ENCODE data around the gene MAEA. TPM values are rescaled to one million over a fixed set of nuclear protein-coding genes. Genes with fewer than 3 reads are reported as not detected.

MAEA gene
- total RNA-seq, 1 donor from 2014 or later: 103 TPM

DNA sequence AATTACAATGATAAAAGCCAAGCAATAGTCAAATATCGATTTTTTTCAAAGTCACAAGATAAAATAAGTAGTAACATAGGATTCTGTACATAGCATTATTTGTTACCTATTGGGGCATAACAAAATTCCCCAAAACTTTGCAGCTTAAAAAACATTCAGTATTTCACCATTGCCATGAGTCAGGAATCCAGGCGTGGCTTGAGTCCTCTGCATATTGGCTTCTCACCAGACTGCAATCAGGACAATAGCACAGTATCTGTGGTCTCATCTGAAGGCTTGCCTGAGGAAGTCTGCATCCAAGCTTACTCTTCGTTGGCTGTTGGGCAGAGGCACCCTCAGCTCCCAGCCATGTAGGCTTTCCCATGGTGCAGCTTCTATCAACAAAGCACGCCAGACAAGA lies 34.5 kb upstream of the MAEA start:
- no peak overlapping the region for H3K27ac ChIP-seq

GRCh38 chr4:1255699-1256098 lies 34.0 kb upstream of the MAEA start:
- no peak for DNase-seq (ENCODE audit: extremely low spot score in 2 of 2)
- Histone ChIP-seq H3K27me3 (no peaks in the 10 kb centered on the region), H3K36me3 (no peaks in the 10 kb centered on the region), H3K4me3 (no peak overlapping the region), H3K4me1 (peaks cover 21% of the 10 kb centered on the region), H3K9me3 (no peaks in the 10 kb centered on the region), H3K27ac (no peak overlapping the region)
- intact Hi-C loops (cut with DNase I): no loop called here
- no peak for TF ChIP-seq POLR2A (IDR thresholded peaks at IDR 0.05)

More for the DNA sequence above, 34.5 kb upstream of the MAEA start:
- Histone ChIP-seq H3K36me3 (no peaks in the 10 kb centered on the region), H3K27me3 (no peaks in the 10 kb centered on the region), H3K9me3 (no peaks in the 10 kb centered on the region), H3K4me3 (no peak overlapping the region), H3K4me1 (peaks cover 26% of the 10 kb centered on the region)
- intact Hi-C loops (cut with DNase I): no loop called here
- no peak for TF ChIP-seq POLR2AphosphoS5 (IDR thresholded peaks at IDR 0.05; ENCODE audit: insufficient read depth in 1 of 2, low read depth in 1 of 2)
- TF ChIP-seq, protein P1, sequence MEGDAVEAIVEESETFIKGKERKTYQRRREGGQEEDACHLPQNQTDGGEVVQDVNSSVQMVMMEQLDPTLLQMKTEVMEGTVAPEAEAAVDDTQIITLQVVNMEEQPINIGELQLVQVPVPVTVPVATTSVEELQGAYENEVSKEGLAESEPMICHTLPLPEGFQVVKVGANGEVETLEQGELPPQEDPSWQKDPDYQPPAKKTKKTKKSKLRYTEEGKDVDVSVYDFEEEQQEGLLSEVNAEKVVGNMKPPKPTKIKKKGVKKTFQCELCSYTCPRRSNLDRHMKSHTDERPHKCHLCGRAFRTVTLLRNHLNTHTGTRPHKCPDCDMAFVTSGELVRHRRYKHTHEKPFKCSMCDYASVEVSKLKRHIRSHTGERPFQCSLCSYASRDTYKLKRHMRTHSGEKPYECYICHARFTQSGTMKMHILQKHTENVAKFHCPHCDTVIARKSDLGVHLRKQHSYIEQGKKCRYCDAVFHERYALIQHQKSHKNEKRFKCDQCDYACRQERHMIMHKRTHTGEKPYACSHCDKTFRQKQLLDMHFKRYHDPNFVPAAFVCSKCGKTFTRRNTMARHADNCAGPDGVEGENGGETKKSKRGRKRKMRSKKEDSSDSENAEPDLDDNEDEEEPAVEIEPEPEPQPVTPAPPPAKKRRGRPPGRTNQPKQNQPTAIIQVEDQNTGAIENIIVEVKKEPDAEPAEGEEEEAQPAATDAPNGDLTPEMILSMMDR (IDR thresholded peaks at IDR 0.05): no peak
- no peak for TF ChIP-seq POLR2A (IDR thresholded peaks at IDR 0.05)
- DNase-seq (ENCODE audit: extremely low spot score in 2 of 2): no peak

- Histone ChIP-seq H3K4me1 (no peaks in the 10 kb centered on the region), H3K9me3 (no peaks in the 10 kb centered on the region), H3K4me3 (no peak overlapping the region), H3K27ac (no peak overlapping the region), H3K27me3 (no peaks in the 10 kb centered on the region), H3K36me3 (no peaks in the 10 kb centered on the region)
- TF ChIP-seq POLR2A (IDR thresholded peaks at IDR 0.05) (no peak), POLR2AphosphoS5 (IDR thresholded peaks at IDR 0.05; ENCODE audit: insufficient read depth in 1 of 2, low read depth in 1 of 2) (no peak)
- TF ChIP-seq, protein P1 (IDR thresholded peaks at IDR 0.05): no peak
- no peak for DNase-seq (ENCODE audit: extremely low spot score in 2 of 2)
- intact Hi-C loops (cut with DNase I): no loop called here
Measured at GRCh38 chr4:1258457-1258856, 31.2 kb upstream of the MAEA start.

- H3K4me3 ChIP-seq: no peak overlapping the region
- no peak for DNase-seq (ENCODE audit: extremely low spot score in 2 of 2)
- no peak overlapping the region for H3K27ac ChIP-seq
- H3K36me3 ChIP-seq: no peaks in the 10 kb centered on the region
- no peak for TF ChIP-seq POLR2A (IDR thresholded peaks at IDR 0.05)
- TF ChIP-seq, protein P1 (IDR thresholded peaks at IDR 0.05): no peak
- no peak for TF ChIP-seq POLR2AphosphoS5 (IDR thresholded peaks at IDR 0.05; ENCODE audit: insufficient read depth in 1 of 2, low read depth in 1 of 2)
- no peaks in the 10 kb centered on the region for H3K27me3 ChIP-seq
- intact Hi-C loops (cut with DNase I): no loop called here
- H3K9me3 ChIP-seq: no peaks in the 10 kb centered on the region
- no peaks in the 10 kb centered on the region for H3K4me1 ChIP-seq
Measured at GRCh38 chr4:1259966-1260365, 29.7 kb upstream of the MAEA start.

DNA sequence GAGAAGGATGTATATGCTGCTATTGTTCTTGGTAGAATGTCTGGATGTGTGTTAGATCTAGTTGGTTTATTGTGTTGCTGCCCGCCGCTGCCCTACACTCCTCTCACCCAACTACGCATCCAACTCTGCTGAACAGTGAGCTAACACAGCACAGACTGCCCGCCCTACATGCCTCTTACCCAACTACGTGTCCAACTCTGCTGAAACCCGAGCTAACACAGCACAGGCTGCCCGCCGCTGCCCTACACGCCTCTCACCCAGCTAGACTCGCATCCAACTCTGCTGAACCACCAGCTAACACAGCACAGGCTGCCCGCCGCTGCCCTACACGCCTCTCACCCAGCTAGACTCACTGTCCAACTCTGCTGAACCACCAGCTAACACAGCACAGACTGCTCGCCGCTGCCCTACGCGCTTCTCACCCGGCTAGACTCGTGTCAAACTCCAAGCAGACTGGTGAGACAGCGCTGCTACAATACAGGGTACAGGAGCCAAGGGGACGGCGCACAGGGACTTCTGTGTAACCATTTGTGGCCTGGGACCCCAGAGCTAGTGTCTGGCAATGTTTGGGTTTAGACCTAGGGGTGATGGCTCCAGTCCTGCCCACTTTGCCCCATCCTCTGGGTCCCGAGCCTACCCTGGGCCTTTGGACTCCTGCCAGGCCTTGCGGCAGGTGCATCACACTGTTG lies 29.1 kb upstream of the MAEA start:
- Histone ChIP-seq H3K27me3 (no peaks in the 10 kb centered on the region), H3K36me3 (no peaks in the 10 kb centered on the region), H3K9me3 (no peaks in the 10 kb centered on the region), H3K4me1 (no peaks in the 10 kb centered on the region), H3K4me3 (no peak overlapping the region), H3K27ac (no peak overlapping the region)
- TF ChIP-seq, protein P1 (IDR thresholded peaks at IDR 0.05): no peak
- TF ChIP-seq POLR2AphosphoS5 (IDR thresholded peaks at IDR 0.05; ENCODE audit: insufficient read depth in 1 of 2, low read depth in 1 of 2): no peak
- TF ChIP-seq POLR2A (IDR thresholded peaks at IDR 0.05): no peak
- DNase-seq (ENCODE audit: extremely low spot score in 2 of 2): no peak
- intact Hi-C loops (cut with DNase I): no loop called here
